H9 (cell line): ENCODE measurements around the gene FBRSL1. TPM values are rescaled to one million over a fixed set of nuclear protein-coding genes. Genes with fewer than 3 reads are reported as not detected.

Experiments used
- DNase-seq: peaks from one replicate; pipeline ENCODE4 v3.0.0-alpha.2; 2017
- H2AFZ ChIP-seq: one replicate; pipeline ENCODE4 v1.6.1; 2013; ENCODE audit warnings: mild to moderate bottlenecking, low read length, control low read depth, moderate library complexity
- H2AK5ac ChIP-seq: 2 replicates; pipeline ENCODE4 v1.6.1; 2013; ENCODE audit warnings: low read length, control low read depth, mixed read lengths; ENCODE audit not compliant: insufficient read length
- H2BK120ac ChIP-seq: one replicate; pipeline ENCODE4 v1.6.1; 2013; ENCODE audit warnings: low read depth, mild to moderate bottlenecking, low read length, control low read depth, inconsistent platforms; ENCODE audit not compliant: poor library complexity, severe bottlenecking
- H2BK12ac ChIP-seq: 2 replicates; pipeline ENCODE4 v1.6.1; 2013; ENCODE audit warnings: low read length, control low read depth, mixed read lengths, low read depth; ENCODE audit not compliant: insufficient read length
- H2BK15ac ChIP-seq: 2 replicates; pipeline ENCODE4 v1.6.1; 2013; ENCODE audit warnings: low read depth, low read length, control low read depth
- H2BK20ac ChIP-seq: one replicate; pipeline ENCODE4 v1.6.1; 2013; ENCODE audit warnings: low read depth, mild to moderate bottlenecking, low read length, control low read depth, inconsistent platforms; ENCODE audit not compliant: poor library complexity, severe bottlenecking
- H2BK5ac ChIP-seq: 2 replicates; pipeline ENCODE4 v1.6.1; 2013; ENCODE audit warnings: low read length, control low read depth, mixed read lengths; ENCODE audit not compliant: insufficient read length
- H3K14ac ChIP-seq: 2 replicates; pipeline ENCODE4 v1.6.1; 2013; ENCODE audit warnings: low read length, control low read depth; ENCODE audit not compliant: insufficient read depth
- H3K18ac ChIP-seq: 2 replicates; pipeline ENCODE4 v1.6.1; 2013; ENCODE audit warnings: low read depth, mild to moderate bottlenecking, mixed read lengths, low read length, control low read depth; ENCODE audit not compliant: insufficient read length
- H3K23ac ChIP-seq: 2 replicates; pipeline ENCODE4 v1.6.1; 2013; ENCODE audit warnings: low read length, control low read depth, mixed read lengths, low read depth; ENCODE audit not compliant: insufficient read length
- H3K23me2 ChIP-seq: 2 replicates; pipeline ENCODE4 v1.6.1; 2013; ENCODE audit warnings: low read depth, mild to moderate bottlenecking, mixed read lengths, low read length, control low read depth; ENCODE audit not compliant: insufficient read length, poor library complexity, severe bottlenecking
- H3K27ac ChIP-seq: 2 replicates; pipeline ENCODE4 v1.5.1; 2013; ENCODE audit warnings: low read length, control low read depth, mixed read lengths, low read depth; ENCODE audit not compliant: insufficient read length
- H3K27me3 ChIP-seq: 2 replicates; pipeline ENCODE4 v1.6.1; 2013; ENCODE audit warnings: low read length, control low read depth, inconsistent platforms; ENCODE audit not compliant: insufficient read depth
- H3K4ac ChIP-seq: 2 replicates; pipeline ENCODE4 v1.6.1; 2013; ENCODE audit warnings: low read depth, mild to moderate bottlenecking, control low read depth, inconsistent platforms, low read length, moderate library complexity
- H3K4me1 ChIP-seq: 2 replicates; pipeline ENCODE4 v1.6.1; 2013; ENCODE audit warnings: low read length, control low read depth, inconsistent platforms; ENCODE audit not compliant: insufficient read depth
- H3K4me2 ChIP-seq: 2 replicates; pipeline ENCODE4 v1.6.1; 2013; ENCODE audit warnings: low read length, control low read depth, mixed read lengths; ENCODE audit not compliant: insufficient read length, insufficient read depth
- H3K56ac ChIP-seq: 2 replicates; pipeline ENCODE4 v1.6.1; 2013; ENCODE audit warnings: low read depth, mild to moderate bottlenecking, mixed read lengths, low read length, control low read depth; ENCODE audit not compliant: insufficient read length
- H3K79me1 ChIP-seq: 2 replicates; pipeline ENCODE4 v1.6.1; 2013; ENCODE audit warnings: low read depth, mild to moderate bottlenecking, moderate library complexity, low read length, control low read depth, inconsistent platforms; ENCODE audit not compliant: insufficient read depth, poor library complexity, severe bottlenecking
- H3K79me2 ChIP-seq: 2 replicates; pipeline ENCODE4 v1.6.1; 2013; ENCODE audit warnings: low read length, control low read depth, inconsistent platforms; ENCODE audit not compliant: insufficient read depth
- H3K9ac ChIP-seq: 2 replicates; pipeline ENCODE4 v1.6.1; 2013; ENCODE audit warnings: low read length, control low read depth, mixed read lengths; ENCODE audit not compliant: insufficient read length; ENCODE audit errors: extremely low read depth
- H3K9me3 ChIP-seq: one replicate; pipeline ENCODE4 v1.6.1; 2013; ENCODE audit warnings: low read depth, low read length, inconsistent platforms; ENCODE audit not compliant: control insufficient read depth
- H3T11ph ChIP-seq: one replicate; pipeline ENCODE4 v1.6.1; 2013; ENCODE audit warnings: mild to moderate bottlenecking, low read length, control low read depth, inconsistent platforms
- H4K20me1 ChIP-seq: one replicate; pipeline ENCODE4 v1.6.1; 2013; ENCODE audit not compliant: control insufficient read depth, insufficient read length, insufficient read depth
- H4K5ac ChIP-seq: 2 replicates; pipeline ENCODE4 v1.6.1; 2013; ENCODE audit warnings: low read depth, mild to moderate bottlenecking, mixed read lengths, low read length, control low read depth; ENCODE audit not compliant: insufficient read length
- H4K8ac ChIP-seq: replicated peaks from 2 replicates; pipeline ENCODE4 v1.6.1; 2013; ENCODE audit warnings: low read length, control low read depth, mixed read lengths, low read depth; ENCODE audit not compliant: insufficient read length
- H4K91ac ChIP-seq: 2 replicates; pipeline ENCODE4 v1.6.1; 2013; ENCODE audit warnings: low read depth, mild to moderate bottlenecking, moderate library complexity, mixed read lengths, low read length, control low read depth; ENCODE audit not compliant: insufficient read length
- H3K27ac Mint-ChIP-seq, 3 experiments: 2 replicates in 2 of 3; 3 replicates in 1 of 3; pipeline ENCODE4 v1.8.0; 2020 to 2021; ENCODE audit warnings: mixed read lengths in 3 of 3, mild to moderate bottlenecking in 1 of 3, moderate library complexity in 1 of 3
- H3K27me3 Mint-ChIP-seq: 2 replicates; pipeline ENCODE4 v1.8.0; 2021; ENCODE audit warnings: low read depth, mild to moderate bottlenecking, moderate library complexity, mixed read lengths
- H3K36me3 Mint-ChIP-seq, 3 experiments: 2 replicates in 2 of 3; 3 replicates in 1 of 3; pipeline ENCODE4 v1.8.0; 2020 to 2021; ENCODE audit warnings: low read depth in 3 of 3, mixed read lengths in 3 of 3; ENCODE audit not compliant: insufficient read depth in 1 of 3
- H3K4me1 Mint-ChIP-seq, 2 experiments: 2 replicates each; pipeline ENCODE4 v1.8.0; 2020; ENCODE audit warnings: mixed read lengths in 2 of 2
- H3K4me3 Mint-ChIP-seq, 2 experiments: 2 replicates in 1 of 2; 3 replicates in 1 of 2; pipeline ENCODE4 v1.8.0; 2020 to 2021; ENCODE audit warnings: mild to moderate bottlenecking in 2 of 2, mixed read lengths in 2 of 2, moderate library complexity in 1 of 2
- H3K9me3 Mint-ChIP-seq, 2 experiments: 2 replicates in 1 of 2; 3 replicates in 1 of 2; pipeline ENCODE4 v1.8.0; 2020; ENCODE audit warnings: mild to moderate bottlenecking in 2 of 2, mixed read lengths in 2 of 2, moderate library complexity in 1 of 2
- CTCF ChIP-seq: fragments of 200-600 bp; sonication (generic); conservative IDR thresholded peaks from 3 replicates; pipeline ENCODE4 v1.8.0; 2021; ENCODE audit warnings: antibody characterized with exemption, mild to moderate bottlenecking
- WGBS: extraction: QIAGEN DNeasy Blood & Tissue Kit; methylation state at CpG from one replicate; pipeline ENCODE4 v1.1.7; 2013; ENCODE audit warnings: missing lambda C conversion rate, low lambda C conversion rate, mixed read lengths; ENCODE audit not compliant: insufficient read length; ENCODE audit errors: extremely low coverage; 5-methylcytosine and 5-hydroxymethylcytosine counted together
- total RNA-seq: library from RNA; stranded (reverse); gene quantifications from 2 replicates; pipeline ENCODE4 v1.2.1, GENCODE V29; 2021

Gene FBRSL1
- total RNA-seq, 1 experiment from 2014 or later, result 90.8 TPM

GRCh38 chr12:132483612-132484011 lies 6.3 kb upstream of the FBRSL1 start:
- Histone ChIP-seq H3K56ac (no peak overlapping the region), H3K27ac (no peak overlapping the region), H3K4me2 (no peak overlapping the region), H4K91ac (no peak overlapping the region), H3K9ac (no peak overlapping the region), H3K4ac (no peak overlapping the region), H4K20me1 (no peaks in the 10 kb centered on the region), H3K23me2 (no peaks in the 10 kb centered on the region), H3K18ac (no peak overlapping the region), H2AFZ (no peak overlapping the region), H3K79me2 (no peaks in the 10 kb centered on the region), H2BK15ac (no peak overlapping the region), H3K79me1 (no peaks in the 10 kb centered on the region), H2BK120ac (no peak overlapping the region), H3K14ac (no peak overlapping the region), H2BK12ac (no peak overlapping the region), H4K5ac (no peak overlapping the region), H2BK5ac (no peak overlapping the region), H4K8ac (no peak overlapping the region), H3K23ac (no peak overlapping the region), H2AK5ac (no peak overlapping the region), H3K9me3 (no peaks in the 10 kb centered on the region), H3K27me3 (peaks cover 30% of the 10 kb centered on the region; the same call in 1 of the 2 replicates), H3T11ph (no peak overlapping the region), H3K4me1 (no peaks in the 10 kb centered on the region), H2BK20ac (no peak overlapping the region)
- peaks cover 3 to 9% of the 10 kb centered on the region in 2 experiments for H3K4me1 Mint-ChIP-seq
- H3K27ac Mint-ChIP-seq, result no peak overlapping the region
- no peak for TF ChIP-seq CTCF
- H3K9me3 Mint-ChIP-seq, result no peaks in the 10 kb centered on the region
- H3K4me3 Mint-ChIP-seq, result no peak overlapping the region
- WGBS, result no CpG with 5 or more reads among the region's 17 CpGs
- H3K36me3 Mint-ChIP-seq, result no peaks in the 10 kb centered on the region; a peak in 1 of 7 replicates
- no peak for DNase-seq
- H3K27me3 Mint-ChIP-seq, result peaks cover 97% of the 10 kb centered on the region
